Keratinocyte (primary cell): Measurements from ENCODE around the gene TP53BP2. TPM values are rescaled to one million over a fixed set of nuclear protein-coding genes. Genes with fewer than 3 reads are reported as not detected.
"Not testable (repeated sequence)": the region's sequence is repeated elsewhere in the genome, so short reads cannot be mapped to it uniquely, and the experiment has no call there.

Experiments used
- DNase-seq: peaks from one replicate; pipeline ENCODE4 v3.0.0-alpha.2; 2011; ENCODE audit warnings: low read depth, missing footprints, low spot score
- FAIRE-seq: peaks from 2 replicates; lab custom pipeline; 2011; peaks lifted over from hg19 to GRCh38; lab: Jason Lieb, UNC
- H2AFZ ChIP-seq: 2 replicates; pipeline ENCODE4 v1.6.0; 2012; ENCODE audit warnings: low read length, control low read depth, inconsistent platforms; ENCODE audit not compliant: control insufficient read depth
- H3K27ac ChIP-seq: 2 replicates; pipeline ENCODE4 v1.5.1; 2011; ENCODE audit warnings: low read length; ENCODE audit not compliant: control insufficient read depth, insufficient read depth
- H3K27me3 ChIP-seq: 3 replicates; pipeline ENCODE4 v1.6.0; 2011; ENCODE audit warnings: low read length; ENCODE audit not compliant: control insufficient read depth, insufficient read depth; ENCODE audit errors: extremely low read depth
- H3K36me3 ChIP-seq, 2 experiments: 2 replicates in 1 of 2; 3 replicates in 1 of 2; pipeline ENCODE4 v1.5.1; 2011; ENCODE audit warnings: low read length in 2 of 2, mild to moderate bottlenecking in 1 of 2; ENCODE audit not compliant: control insufficient read depth in 2 of 2, insufficient read depth in 2 of 2; ENCODE audit errors: extremely low read depth in 1 of 2
- H3K4me1 ChIP-seq: 3 replicates; pipeline ENCODE4 v1.5.1; 2011; ENCODE audit warnings: low read length; ENCODE audit not compliant: control insufficient read depth, insufficient read depth; ENCODE audit errors: extremely low read depth
- H3K4me2 ChIP-seq: 3 replicates; pipeline ENCODE4 v1.6.0; 2011; ENCODE audit warnings: low read depth, low read length; ENCODE audit not compliant: control insufficient read depth, insufficient read depth; ENCODE audit errors: extremely low read depth
- H3K4me3 ChIP-seq, 3 experiments: fragments of 200-600 bp in 1 of 3; sonication (generic) in 1 of 3; 2 replicates in 2 of 3; 3 replicates in 1 of 3; pipeline ENCODE4 v1.5.1; 2011 to 2016; ENCODE audit warnings: low read length in 3 of 3, mild to moderate bottlenecking in 3 of 3, control low read depth in 2 of 3, inconsistent platforms in 1 of 3, low read depth in 1 of 3, mixed read lengths in 1 of 3, mixed run types in 1 of 3, moderate library complexity in 1 of 3; ENCODE audit not compliant: control insufficient read depth in 2 of 3, insufficient read depth in 2 of 3; ENCODE audit errors: extremely low read depth in 1 of 3
- H3K79me2 ChIP-seq: 2 replicates; pipeline ENCODE4 v1.6.0; 2012; ENCODE audit warnings: low read length; ENCODE audit not compliant: control insufficient read depth, insufficient read depth
- H3K9ac ChIP-seq: 3 replicates; pipeline ENCODE4 v1.6.0; 2011; ENCODE audit warnings: low read length; ENCODE audit not compliant: control insufficient read depth, insufficient read depth; ENCODE audit errors: extremely low read depth
- H3K9me1 ChIP-seq: 3 replicates; pipeline ENCODE4 v1.6.0; 2011; ENCODE audit warnings: low read length; ENCODE audit not compliant: control insufficient read depth, insufficient read depth; ENCODE audit errors: extremely low read depth
- H3K9me3 ChIP-seq: 2 replicates; pipeline ENCODE4 v1.5.1; 2012; ENCODE audit warnings: low read depth, low read length; ENCODE audit not compliant: control insufficient read depth
- H4K20me1 ChIP-seq: 3 replicates; pipeline ENCODE4 v1.6.0; 2011; ENCODE audit warnings: low read length; ENCODE audit not compliant: control insufficient read depth, insufficient read depth; ENCODE audit errors: extremely low read depth
- EZH2 ChIP-seq: IDR thresholded peaks from one replicate; pipeline ENCODE4 v1.6.1; 2012; ENCODE audit warnings: inconsistent platforms, mild to moderate bottlenecking, low read length, moderate library complexity
- dilution Hi-C: fragments of 300-500 bp; cut with MboI; formaldehyde crosslinking; loops from one replicate; pipeline ENCODE4 v1.7.0; 2020; ENCODE audit warnings: low sequenced_read_pairs; ENCODE audit not compliant: extremely low pct_ligation_motif_present
- polyA plus RNA-seq, 5 experiments: library from polyadenylated mRNA; depleted of rRNA in 3 of 5; stranded (reverse) in 3 of 5; stranded (forward) in 1 of 5; unstranded in 1 of 5; fragments of >200 nt; gene quantifications; 1 replicate in 1 of 5; 2 replicates in 3 of 5; 3 replicates in 1 of 5; pipeline versions ENCODE4 v1.2.1 to v1.2.3, GENCODE V29; 2011 to 2012; ENCODE audit warnings: missing spikeins in 2 of 5, low read depth in 1 of 5, low replicate concordance in 1 of 5
- TF ChIP-seq, protein P1 (sequence below), 3 experiments: IDR thresholded peaks in 1 of 3; conservative IDR thresholded peaks in 1 of 3; optimal IDR thresholded peaks in 1 of 3; 2 replicates in 2 of 3; 3 replicates in 1 of 3; pipeline versions ENCODE3 to v1.5.1; 2011; ENCODE audit warnings: low read length in 3 of 3, mild to moderate bottlenecking in 3 of 3, moderate library complexity in 2 of 3, control low read depth in 1 of 3, inconsistent platforms in 1 of 3; ENCODE audit not compliant: insufficient read depth in 2 of 3; ENCODE audit errors: extremely low read depth in 1 of 3

Gene TP53BP2
- polyA plus RNA-seq, 1 donor (not counting 4 experiments of a cell fraction or from before 2014, with no cell fraction given) = 22.5 TPM

GRCh38 chr1:223820515-223820858 lies 25.3 kb downstream of the TP53BP2 start:
- Histone ChIP-seq H3K27me3 (no peaks in the 10 kb centered on the region), H3K4me1 (peaks cover 7% of the 10 kb centered on the region), H3K36me3 (peaks cover 1 to 13% of the 10 kb centered on the region in 2 experiments), H3K27ac (no peak overlapping the region), H2AFZ (no peak overlapping the region), H3K9me3 (no peaks in the 10 kb centered on the region), H3K4me2 (no peak overlapping the region), H4K20me1 (no peaks in the 10 kb centered on the region), H3K9me1 (no peaks in the 10 kb centered on the region), H3K79me2 (peaks cover 34% of the 10 kb centered on the region), H3K9ac (no peak overlapping the region), H3K4me3 (no peak overlapping the region)
- no peak for DNase-seq
- dilution Hi-C loops = no loop called here
- TF ChIP-seq, protein P1, sequence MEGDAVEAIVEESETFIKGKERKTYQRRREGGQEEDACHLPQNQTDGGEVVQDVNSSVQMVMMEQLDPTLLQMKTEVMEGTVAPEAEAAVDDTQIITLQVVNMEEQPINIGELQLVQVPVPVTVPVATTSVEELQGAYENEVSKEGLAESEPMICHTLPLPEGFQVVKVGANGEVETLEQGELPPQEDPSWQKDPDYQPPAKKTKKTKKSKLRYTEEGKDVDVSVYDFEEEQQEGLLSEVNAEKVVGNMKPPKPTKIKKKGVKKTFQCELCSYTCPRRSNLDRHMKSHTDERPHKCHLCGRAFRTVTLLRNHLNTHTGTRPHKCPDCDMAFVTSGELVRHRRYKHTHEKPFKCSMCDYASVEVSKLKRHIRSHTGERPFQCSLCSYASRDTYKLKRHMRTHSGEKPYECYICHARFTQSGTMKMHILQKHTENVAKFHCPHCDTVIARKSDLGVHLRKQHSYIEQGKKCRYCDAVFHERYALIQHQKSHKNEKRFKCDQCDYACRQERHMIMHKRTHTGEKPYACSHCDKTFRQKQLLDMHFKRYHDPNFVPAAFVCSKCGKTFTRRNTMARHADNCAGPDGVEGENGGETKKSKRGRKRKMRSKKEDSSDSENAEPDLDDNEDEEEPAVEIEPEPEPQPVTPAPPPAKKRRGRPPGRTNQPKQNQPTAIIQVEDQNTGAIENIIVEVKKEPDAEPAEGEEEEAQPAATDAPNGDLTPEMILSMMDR (optimal IDR thresholded peaks at IDR 0.05 in 1 of 3, IDR thresholded peaks at IDR 0.05 in 1 of 3, conservative IDR thresholded peaks at IDR 0.05 in 1 of 3; ENCODE audit: extremely low read depth in 1 of 3, insufficient read depth in 2 of 3, low read length in 3 of 3) = no peak
- no peak for TF ChIP-seq EZH2
- no peak for FAIRE-seq

GRCh38 chr1:223819730-223820514 lies 25.8 kb downstream of the TP53BP2 start:
- peaks cover 1 to 13% of the 10 kb centered on the region in 2 experiments for H3K36me3 ChIP-seq
- peaks cover 7% of the 10 kb centered on the region for H3K4me1 ChIP-seq
- H3K27me3 ChIP-seq = no peaks in the 10 kb centered on the region
- dilution Hi-C loops = no loop called here
- no peaks in the 10 kb centered on the region for H3K9me1 ChIP-seq
- TF ChIP-seq, protein P1 (optimal IDR thresholded peaks at IDR 0.05 in 1 of 3, IDR thresholded peaks at IDR 0.05 in 1 of 3, conservative IDR thresholded peaks at IDR 0.05 in 1 of 3; ENCODE audit: extremely low read depth in 1 of 3, insufficient read depth in 2 of 3, low read length in 3 of 3) = no peak
- no peak for TF ChIP-seq EZH2
- H3K4me3 ChIP-seq = no peak overlapping the region
- no peaks in the 10 kb centered on the region for H3K9me3 ChIP-seq
- H3K79me2 ChIP-seq = peaks cover 33% of the 10 kb centered on the region
- H3K4me2 ChIP-seq = no peak overlapping the region
- H3K9ac ChIP-seq = no peak overlapping the region
- DNase-seq (no peak), FAIRE-seq (no peak)
- H4K20me1 ChIP-seq = no peaks in the 10 kb centered on the region
- no peak overlapping the region for H3K27ac ChIP-seq
- H2AFZ ChIP-seq = no peak overlapping the region

- H3K27ac ChIP-seq, dilution Hi-C loops, H4K20me1 ChIP-seq, H3K4me2 ChIP-seq, H3K4me1 ChIP-seq, FAIRE-seq, H3K9me3 ChIP-seq, H2AFZ ChIP-seq, H3K9ac ChIP-seq, H3K4me3 ChIP-seq, H3K9me1 ChIP-seq, H3K27me3 ChIP-seq, DNase-seq: not testable (repeated sequence)
- peaks cover 10% of the 10 kb centered on the region for H3K79me2 ChIP-seq
- H3K36me3 ChIP-seq = peaks cover 10 to 21% of the 10 kb centered on the region in 2 experiments
These were observed 28.5 kb downstream of the TP53BP2 start for GRCh38 chr1:223817265-223817664.
